GM21390 (cell line): Measurements from ENCODE around the gene ATF7.
"Not testable (repeated sequence)": the region's sequence is repeated elsewhere in the genome, so short reads cannot be mapped to it uniquely, and the experiment has no call there.

ENCODE experiments used
- ATAC-seq: cut with Tn5 transposase; IDR thresholded peaks from one replicate; pipeline ENCODE4 v1.9.1; 2021; ENCODE audit not compliant: unreplicated experiment

ATF7 gene

DNA sequence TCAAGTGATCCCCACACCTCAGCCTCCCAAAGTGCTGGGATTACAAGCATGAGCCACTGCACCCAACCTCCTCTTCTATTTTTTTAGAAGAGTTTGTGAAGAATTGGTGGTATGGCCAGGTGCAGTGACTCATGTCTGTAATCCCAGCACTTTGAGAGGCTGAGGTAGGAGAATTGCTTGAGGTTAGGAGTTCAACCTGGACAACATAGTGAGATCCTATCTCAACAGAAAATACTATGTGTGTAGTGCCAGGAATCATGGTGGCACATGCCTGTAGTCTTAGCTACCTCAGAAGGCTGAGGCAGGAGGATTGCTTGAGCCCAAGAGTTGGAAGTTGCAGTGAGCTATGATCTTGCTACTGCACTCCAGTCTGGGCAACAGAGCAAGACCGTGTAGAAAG is 5.5 kb upstream of the ATF7 start:
- ATAC-seq, result no peak

DNA sequence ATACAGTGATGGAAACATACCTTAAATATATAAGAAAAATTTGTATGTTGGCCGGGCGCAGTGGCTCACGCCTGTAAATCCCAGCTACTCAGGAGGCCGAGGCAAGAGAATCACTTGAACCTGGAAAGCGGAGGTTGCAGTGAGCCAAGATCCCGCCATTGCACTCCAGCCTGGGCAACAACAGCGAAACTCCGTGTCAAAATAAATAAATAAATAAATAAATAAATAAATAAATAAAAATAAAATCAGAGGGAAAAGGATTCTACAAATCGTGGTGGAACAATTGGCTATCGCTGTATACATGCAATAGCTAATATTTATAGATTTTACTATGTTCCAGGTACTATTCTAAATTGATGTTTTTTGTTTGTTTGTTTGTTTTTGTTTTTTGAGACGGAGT is 1.7 kb upstream of the ATF7 start:
- ATAC-seq, result no peak

DNA sequence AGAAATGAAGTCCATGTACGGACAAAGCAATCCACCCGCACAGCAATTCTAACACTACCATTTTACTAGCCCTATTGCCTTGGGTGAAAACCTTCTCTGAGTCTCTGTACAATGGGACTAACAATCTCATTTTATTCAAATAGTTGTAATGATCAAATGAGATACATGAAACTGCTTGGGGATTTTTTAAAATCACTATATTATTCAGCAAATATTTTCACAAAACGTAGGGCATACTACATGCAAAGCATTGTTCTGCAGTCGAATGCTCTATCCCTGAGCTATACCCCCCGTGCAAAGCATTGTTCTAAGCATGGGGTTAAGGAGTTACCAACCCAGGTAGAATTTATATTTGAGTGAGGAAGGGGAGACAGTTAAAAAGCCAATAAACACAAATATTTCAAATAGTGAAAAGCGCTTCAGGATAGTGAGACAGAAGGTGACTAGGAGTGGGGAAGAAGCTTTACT is 554 bp upstream of the ATF7 start:
- ATAC-seq, result peak; percentile 6

DNA sequence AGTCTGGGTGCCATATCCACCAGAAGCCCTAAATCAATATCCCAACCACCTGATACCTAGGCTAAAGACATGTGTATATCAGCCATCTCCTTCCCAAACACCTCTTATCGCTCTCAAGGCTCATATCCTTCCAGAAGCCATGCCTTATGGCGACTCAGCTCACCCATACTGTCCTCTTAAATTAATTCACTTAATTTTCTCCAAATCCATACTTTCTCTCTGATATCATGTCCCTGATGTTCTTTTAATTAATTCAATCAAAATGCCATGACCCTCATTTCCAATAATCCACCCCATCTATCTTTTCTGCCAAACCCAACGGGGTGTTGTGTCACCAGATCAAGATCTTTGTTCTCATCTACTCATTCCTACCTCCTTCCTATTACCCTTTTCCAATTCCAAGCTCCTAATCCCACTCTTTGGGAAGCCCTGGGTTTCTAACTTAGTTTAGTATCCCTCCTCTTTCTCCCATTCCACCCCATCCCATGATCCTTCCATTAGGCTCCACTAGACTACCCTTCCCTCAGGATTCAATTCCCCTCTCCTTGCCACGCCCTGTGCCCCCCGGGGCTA is 723 bp downstream of the ATF7 start:
- no peak for ATAC-seq

DNA sequence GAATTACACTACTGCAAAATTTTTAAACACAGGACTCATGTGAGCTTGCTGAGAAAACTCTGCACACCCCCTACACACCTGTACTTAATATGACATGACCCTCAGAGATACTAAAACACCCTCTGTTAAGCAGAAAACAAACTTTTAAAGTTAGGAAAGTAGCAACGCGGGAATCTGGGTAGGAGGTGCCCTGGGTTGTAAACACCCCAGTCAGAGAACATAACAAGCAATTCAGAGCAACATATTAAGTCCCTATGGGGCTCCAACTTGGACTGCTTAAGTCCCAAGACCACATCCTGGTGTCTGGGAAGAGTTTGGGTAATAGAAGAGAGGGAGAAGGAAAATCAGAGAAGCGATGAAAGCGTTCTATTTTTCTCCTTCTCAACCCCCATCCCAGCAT is 1.2 kb downstream of the ATF7 start:
- no peak for ATAC-seq

DNA sequence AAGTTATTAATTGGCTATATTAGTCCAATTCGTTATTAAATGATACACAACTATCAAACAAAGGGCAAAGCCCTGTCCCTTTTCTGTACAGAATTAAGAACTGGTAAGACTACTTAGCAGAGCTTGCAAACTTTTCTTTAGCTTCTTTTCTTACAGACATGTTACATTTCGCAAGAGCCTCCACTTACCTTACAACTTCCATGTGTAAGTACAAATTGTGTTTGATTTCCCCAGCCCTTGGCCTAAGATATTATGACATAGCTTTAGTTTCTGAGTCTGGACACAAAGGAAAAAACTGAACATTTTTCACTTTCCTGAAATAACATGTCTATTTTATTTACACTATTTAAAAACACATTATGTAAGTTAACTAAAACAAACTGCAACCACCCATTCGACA is 1.7 kb downstream of the ATF7 start:
- ATAC-seq, result no peak

DNA sequence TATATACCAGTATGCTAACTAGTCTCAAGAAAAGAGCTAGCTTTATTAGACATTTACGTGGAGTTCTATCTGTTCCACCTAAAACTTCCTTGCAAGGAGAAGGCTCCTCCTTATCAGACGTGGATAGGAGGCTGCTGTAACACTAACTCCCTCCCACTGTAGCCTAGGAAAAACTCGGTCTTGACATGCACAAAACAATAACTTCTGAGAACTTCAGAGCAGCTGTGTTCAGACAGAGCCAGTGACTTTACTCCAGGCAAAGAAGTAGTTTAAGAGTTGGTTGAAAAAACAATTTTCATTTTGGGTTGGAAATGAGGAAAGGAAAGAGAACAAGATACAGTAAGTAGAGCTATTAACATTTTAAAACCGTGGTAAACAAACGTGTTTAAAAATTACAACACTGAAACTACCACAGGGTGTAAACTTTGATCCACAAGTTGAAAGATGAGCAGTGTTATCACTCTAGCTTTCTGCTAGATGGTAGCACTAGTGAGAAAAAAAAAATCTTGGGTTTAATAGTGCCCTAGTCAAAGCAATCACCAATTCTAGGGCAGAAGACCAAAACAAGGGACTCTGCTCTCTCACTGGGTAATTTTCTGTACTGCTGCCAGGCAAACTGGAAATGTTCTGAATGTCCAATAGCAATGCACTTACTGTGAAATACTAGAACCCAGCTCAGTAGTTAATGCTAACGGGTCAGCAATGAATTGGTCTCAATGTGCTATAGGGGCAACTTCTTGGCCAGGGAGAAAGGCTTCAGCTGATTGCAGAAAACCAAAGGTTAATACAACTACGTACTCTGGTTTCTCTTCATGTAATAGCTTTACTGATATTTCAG is 2.4 kb downstream of the ATF7 start:
- ATAC-seq, result no peak

DNA sequence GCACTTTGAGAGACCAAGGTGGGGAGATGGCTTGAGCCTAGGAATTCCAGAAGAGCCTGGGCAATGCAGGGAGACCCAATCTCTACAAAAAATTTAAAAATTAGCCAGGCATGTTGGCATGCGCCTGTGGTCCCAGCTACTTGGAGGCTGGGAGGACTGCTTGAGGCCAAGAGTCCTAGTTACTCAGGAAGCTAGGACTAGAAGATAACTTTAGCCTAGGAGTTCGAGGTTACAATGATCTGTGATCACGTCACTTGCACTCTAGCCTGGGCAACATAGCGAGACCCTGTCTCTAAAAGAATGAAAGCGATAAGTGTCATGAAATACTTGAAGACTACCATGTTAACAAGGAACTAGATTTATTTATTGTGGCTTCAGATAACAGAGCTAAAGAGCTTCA is 3.5 kb downstream of the ATF7 start:
- no peak for ATAC-seq

DNA sequence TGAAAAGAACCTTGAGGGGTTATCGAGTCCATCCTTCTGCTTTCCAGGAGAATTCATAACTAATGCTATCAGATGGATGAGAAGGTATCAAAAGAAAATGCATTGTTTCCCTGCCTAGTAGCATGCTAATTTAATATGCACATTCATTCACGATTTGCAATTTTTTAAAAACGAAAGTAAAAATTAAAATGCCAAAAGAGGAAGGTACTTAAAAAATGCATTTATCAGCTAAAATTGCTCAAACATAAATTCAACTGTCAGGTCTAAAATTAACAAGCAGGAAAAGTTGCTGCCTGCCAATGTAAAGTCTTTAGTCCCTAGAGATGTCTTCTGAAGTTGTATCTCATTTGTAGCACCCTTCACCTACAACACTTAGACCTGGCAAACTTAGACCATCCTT is 7.9 kb downstream of the ATF7 start:
- ATAC-seq, result no peak

DNA sequence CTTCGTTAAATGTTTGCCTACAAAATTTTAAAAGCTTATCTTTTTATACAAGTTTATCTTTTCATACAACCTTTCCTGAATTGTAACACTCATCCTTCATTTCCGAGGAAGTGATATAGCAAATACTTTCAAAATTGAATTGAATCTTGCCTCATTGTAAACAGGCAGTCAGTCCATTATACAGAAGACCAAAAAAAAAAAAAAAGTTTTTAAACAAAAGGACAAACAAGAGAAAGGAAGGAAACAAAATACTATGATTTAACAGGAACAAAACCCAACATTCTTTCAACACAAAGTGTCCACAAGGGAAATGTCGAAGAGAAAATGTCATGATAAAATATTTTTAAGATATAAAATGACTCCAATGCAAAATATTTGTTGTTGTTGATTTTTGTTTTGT is 8.5 kb downstream of the ATF7 start:
- no peak for ATAC-seq

DNA sequence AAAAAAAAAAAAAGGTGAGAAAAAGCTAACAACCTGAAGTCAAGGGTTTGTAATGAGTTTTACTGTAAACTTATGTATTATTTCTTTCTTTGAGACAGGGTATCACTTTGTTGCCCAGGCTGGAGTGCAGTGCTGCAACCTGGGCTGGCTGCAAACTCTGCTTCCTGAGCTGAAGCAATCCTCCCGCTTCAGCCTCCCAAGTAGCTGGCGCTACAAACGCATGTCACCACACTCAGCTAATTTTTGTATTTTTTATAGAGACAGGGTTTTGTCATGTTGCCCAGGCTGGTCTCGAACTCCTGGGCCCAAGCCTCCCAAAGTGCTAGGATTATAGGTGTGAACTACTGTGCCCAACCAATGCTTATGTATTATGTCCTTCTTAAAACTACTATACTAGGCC is 9.2 kb downstream of the ATF7 start:
- no peak for ATAC-seq

DNA sequence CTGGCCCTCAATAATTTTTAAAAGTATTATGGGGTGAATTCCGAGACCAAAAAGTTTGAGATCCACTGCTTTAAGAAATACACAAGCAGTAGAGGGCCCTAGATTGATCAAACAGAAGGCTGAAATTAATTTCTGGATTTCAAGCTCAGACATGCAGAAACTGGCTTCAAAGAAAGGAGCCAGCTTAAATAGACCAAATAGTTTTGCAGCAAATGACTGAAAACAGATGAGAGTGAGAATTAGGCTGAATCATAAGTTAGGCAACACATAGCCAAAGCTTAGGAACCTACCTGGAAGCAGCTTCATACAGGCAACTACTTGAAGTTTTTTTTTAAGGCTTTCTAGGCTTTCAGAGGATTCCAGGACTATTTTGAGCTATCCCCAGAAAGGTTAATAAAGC is 12.4 kb downstream of the ATF7 start:
- no peak for ATAC-seq

DNA sequence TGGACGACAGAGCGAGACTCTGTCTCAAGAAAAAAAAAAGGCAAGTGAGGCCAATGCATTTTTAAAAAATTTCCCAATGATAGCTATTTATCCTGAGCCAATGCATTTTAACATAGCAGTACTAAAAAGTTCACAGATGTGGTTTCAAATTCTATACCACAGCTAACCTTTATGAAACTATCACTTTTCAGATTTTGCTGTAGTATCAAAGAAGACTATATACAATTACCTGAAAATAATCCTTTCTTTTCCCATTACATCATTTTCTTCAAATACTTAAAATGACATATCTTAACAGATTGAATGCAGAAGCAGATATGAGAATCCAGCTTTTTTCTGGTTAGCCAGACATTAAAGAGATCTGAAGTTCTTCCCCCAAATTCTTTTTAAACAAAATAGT is 13.2 kb downstream of the ATF7 start:
- ATAC-seq, result no peak

DNA sequence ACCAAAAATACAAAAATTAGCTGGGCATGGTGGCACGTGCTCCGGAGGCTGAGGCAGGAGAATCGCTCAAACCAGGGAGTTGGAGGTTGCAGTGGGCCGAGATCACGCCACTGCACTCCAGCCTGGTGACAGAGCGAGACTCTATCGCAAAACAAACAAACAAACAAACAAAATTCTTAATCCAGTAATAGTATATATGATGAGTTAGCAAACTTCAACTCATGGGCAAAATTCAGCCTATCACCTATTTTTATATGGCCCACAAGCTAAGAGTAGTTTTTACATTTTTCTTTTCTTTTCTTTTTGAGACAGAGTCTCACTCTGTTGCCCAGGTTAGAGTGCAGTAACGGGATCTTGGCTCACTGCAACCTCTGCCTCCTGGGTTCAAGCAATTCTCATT is 14.9 kb downstream of the ATF7 start:
- no peak for ATAC-seq

DNA sequence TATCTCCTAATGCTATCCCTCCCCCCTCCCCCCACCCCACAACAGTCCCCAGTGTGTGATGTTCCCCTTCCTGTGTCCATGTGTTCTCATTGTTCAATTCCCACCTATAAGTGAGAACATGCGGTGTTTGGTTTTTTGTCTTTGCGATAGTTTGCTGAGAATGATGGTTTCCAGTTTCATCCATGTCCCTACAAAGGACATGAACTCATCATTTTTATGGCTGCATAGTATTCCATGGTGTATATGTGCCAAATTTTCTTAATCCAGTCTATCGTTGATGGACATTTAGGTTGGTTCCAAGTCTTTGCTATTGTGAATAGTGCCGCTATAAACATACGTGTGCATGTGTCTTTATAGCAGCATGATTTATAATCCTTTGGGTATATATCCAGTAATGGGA is 19.5 kb downstream of the ATF7 start:
- ATAC-seq, result not testable (repeated sequence)

DNA sequence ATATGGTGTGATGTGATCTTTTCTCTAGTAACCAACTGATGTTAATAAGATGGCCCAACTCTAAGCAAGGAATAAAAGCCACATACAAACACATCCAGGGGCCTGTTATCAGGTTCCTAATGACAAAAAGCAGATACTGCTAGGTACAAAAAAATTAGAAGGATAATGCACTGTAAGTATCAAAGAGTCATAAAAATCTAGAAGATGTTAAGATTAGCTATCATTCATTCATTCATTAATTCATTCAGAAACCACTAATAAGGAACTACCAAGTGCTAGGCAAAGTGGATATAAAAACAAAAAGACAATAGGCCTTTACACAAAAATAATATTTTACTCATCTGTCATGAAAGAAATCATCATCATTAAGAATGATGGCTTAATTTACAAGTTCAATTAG is 21.6 kb downstream of the ATF7 start:
- no peak for ATAC-seq

DNA sequence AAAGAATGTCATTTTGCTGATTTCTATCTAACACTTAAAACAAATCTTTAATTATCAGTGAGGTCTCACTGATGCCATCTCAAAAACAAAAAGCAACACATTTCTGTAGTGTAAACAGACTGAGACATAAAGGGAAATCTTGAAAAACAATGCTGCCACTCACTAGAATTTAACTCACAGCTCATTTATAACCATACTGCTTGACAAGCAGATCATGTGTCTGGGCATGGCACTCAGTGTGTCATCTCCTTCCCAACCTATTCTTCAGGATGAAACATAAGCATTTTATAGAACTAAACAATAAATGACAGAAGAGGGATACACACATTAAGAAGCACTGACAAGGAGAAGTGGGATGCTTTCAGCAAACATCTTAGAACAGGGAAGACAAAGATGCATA is 22.4 kb downstream of the ATF7 start:
- no peak for ATAC-seq

DNA sequence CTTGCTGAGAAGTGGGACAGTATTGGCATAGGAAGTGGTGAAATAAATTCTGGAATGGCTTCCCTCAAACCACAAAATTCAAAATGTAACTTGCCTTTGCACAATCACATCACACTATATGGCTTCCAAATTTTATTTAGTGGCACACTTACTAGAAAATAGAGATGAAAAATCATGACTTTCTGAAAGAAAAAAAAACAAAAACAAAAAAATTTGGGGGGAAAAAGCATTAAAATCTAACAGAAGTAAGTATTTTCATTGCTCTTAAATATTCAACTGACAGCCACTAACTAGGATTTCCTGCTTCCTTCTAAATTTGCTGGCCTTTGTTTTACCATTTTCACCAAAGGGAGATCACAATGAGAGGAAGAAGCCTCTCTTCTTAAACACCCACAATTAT is 23.0 kb downstream of the ATF7 start:
- no peak for ATAC-seq

DNA sequence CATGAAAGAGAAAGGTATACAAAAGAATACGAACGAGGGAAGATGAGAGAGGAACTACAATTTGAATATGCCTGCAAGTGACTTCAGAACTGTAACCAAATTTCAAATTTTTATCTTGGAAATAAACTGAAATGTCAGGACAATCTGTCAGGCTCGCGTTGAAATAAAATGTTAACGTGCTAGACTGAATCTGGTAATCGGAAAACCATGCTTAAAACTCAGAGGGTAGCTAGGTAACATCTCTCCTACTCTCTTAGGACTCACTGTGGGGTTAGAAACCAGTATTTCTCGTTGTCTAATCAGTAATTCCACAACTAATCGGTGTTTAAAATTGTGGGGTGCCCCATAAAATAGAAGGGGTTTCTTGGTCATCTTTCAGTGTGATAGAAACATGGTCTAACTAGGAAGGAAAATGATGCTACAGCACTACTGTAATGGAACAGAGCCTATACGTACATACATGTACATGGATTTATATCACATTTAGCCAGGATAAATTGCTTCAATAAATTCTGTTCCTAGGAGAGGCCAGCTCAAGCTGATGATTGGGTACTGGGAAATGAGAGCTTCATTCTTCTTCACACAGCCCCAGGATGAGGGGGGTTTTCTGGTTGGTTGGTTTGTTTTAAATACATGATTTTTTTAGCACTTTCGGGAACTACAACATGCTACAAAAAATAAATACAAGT is 23.9 kb downstream of the ATF7 start:
- no peak for ATAC-seq

DNA sequence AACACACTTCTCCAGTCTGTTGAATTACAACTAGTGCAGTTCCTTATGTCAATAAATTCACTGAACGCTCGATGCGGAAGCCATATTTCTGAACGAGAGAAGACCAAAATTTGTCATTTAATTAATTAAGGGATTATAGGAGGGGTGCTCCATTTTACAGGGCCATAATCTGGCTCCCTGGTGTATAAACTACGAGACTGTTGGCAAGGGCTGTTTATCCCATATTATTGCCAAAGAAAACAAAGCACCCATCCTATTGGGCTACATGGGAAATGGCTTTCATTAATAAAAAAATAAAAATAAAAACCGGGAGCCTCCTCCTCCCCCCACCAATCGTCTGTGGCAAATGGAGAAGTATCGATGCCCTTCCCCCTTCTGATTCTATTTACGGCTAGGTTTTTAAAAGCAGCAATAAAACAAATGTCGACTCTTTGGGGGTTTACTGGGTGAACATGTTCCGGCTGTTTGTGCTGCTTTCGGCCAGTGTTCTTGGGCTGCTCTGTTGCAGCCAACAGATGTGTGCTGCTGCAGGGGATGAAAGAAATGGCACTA is 24.8 kb downstream of the ATF7 start:
- no peak for ATAC-seq

DNA sequence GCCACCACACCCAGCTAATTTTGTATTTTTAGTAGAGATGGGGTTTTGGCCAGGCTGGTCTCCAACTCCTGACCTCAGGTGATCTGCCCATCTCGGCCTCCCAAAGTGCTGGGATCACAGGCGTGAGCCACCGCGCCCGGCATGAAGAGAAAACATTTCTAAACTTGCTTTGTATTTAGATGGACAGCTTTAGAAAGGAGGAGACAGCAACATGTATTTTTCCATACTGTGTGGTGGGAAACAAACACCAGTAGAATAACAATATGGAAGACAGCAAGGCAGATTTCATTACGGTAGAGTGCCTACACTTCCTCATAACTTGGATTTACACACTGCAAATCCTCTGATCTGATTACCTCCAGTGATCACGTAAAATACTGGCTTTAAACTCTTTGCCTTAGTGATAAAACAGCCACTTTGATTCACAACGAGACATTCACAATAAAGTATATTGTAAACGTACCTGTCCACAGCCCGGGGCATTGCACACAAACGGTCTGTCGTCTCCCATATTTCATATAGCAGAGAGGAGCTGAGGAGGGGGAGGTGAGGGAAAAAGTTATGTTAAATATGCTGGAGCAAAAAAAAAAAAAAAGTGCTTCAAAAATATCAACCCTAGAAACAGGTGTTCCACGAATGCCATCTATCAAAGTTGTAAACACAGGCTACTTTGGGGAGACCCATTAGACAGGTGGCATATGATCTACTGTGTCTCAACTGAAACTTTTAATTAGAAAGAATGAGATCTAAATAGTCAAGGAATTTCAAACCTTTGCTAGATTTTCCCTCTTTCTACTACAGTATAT is 25.5 kb downstream of the ATF7 start:
- ATAC-seq, result no peak
